ENCODE results near the gene KNG1.

Gene KNG1

GRCh38 chr3:186788482-186789370 is 71.6 kb downstream of the KNG1 start:
- in situ Hi-C loops (cut with MboI; ENCODE audit: low sequenced_read_pairs) = no loop called here
- peaks cover 97% of the 10 kb centered on the region for H3K36me3 ChIP-seq (replicated peaks)
- no peak for DNase-seq (ENCODE audit: low spot score in 2 of 2)

GRCh38 chr3:186789554-186790260 is 72.5 kb downstream of the KNG1 start:
- peak in 1 of 2 experiments; percentile 43 for DNase-seq (ENCODE audit: low spot score in 2 of 2)
- Histone ChIP-seq H3K27me3 (ENCODE audit: low read depth) (no peaks in the 10 kb centered on the region), H3K36me3 (replicated peaks) (peaks cover 96% of the 10 kb centered on the region), H3K4me3 (no peak overlapping the region), H3K4me1 (peaks cover 32% of the 10 kb centered on the region), H3K9me3 (no peaks in the 10 kb centered on the region)
- in situ Hi-C loops (cut with MboI; ENCODE audit: low sequenced_read_pairs) = no loop called here

More at GRCh38 chr3:186788482-186789370, 71.6 kb downstream of the KNG1 start:
- no peaks in the 10 kb centered on the region; the same call in 1 of the 2 replicates for H3K9me3 ChIP-seq
- no peaks in the 10 kb centered on the region for H3K27me3 ChIP-seq (ENCODE audit: low read depth)
- peaks cover 32% of the 10 kb centered on the region for H3K4me1 ChIP-seq
- no peak overlapping the region for H3K4me3 ChIP-seq

- Histone ChIP-seq H3K27me3 (ENCODE audit: low read depth) (no peaks in the 10 kb centered on the region), H3K4me3 (no peak overlapping the region), H3K4me1 (peaks cover 28% of the 10 kb centered on the region), H3K36me3 (replicated peaks) (peaks cover 96% of the 10 kb centered on the region), H3K9me3 (no peaks in the 10 kb centered on the region)
- DNase-seq (ENCODE audit: low spot score in 2 of 2) = peak; percentile 52 to 67
- in situ Hi-C loops (cut with MboI; ENCODE audit: low sequenced_read_pairs) = no loop called here
These were observed 73.3 kb downstream of the KNG1 start for GRCh38 chr3:186790261-186790981.
